Neutrophil (primary cell): ENCODE data around the gene GRIK3.

Experiments used
- H3K27ac ChIP-seq: fragments of 200-600 bp; sonication (generic); 2 replicates; pipeline ENCODE4 v1.5.1; 2016; ENCODE audit warnings: mild to moderate bottlenecking, moderate library complexity
- H3K27me3 ChIP-seq: fragments of 200-600 bp; sonication (generic); 2 replicates; pipeline ENCODE4 v1.6.0; 2016; ENCODE audit warnings: mild to moderate bottlenecking
- H3K36me3 ChIP-seq: fragments of 200-600 bp; sonication (generic); 2 replicates; pipeline ENCODE4 v1.5.1; 2017
- H3K4me1 ChIP-seq, 2 experiments: fragments of 200-600 bp in 1 of 2; sonication (generic) in 1 of 2; 1 replicate in 1 of 2; 2 replicates in 1 of 2; pipeline versions ENCODE4 v1.5.1 to v1.6.1; 2013 to 2016; ENCODE audit warnings: low read depth in 1 of 2, low read length in 1 of 2, mild to moderate bottlenecking in 1 of 2, moderate library complexity in 1 of 2; ENCODE audit not compliant: control insufficient read depth in 1 of 2, insufficient read depth in 1 of 2
- H3K4me3 ChIP-seq, 2 experiments: fragments of 200-600 bp in 1 of 2; sonication (generic) in 1 of 2; 1 replicate in 1 of 2; 2 replicates in 1 of 2; pipeline ENCODE4 v1.5.1; 2013 to 2016; ENCODE audit warnings: low read depth in 1 of 2, low read length in 1 of 2, mild to moderate bottlenecking in 1 of 2, moderate library complexity in 1 of 2
- H3K9me3 ChIP-seq: fragments of 200-600 bp; sonication (generic); 2 replicates; pipeline ENCODE4 v1.5.1; 2016
- TF ChIP-seq, protein P1 (sequence below): fragments of 200-600 bp; sonication (generic); IDR thresholded peaks from 2 replicates; pipeline ENCODE4 v1.5.1; 2016; ENCODE audit warnings: antibody characterized with exemption

The GRIK3 gene

DNA sequence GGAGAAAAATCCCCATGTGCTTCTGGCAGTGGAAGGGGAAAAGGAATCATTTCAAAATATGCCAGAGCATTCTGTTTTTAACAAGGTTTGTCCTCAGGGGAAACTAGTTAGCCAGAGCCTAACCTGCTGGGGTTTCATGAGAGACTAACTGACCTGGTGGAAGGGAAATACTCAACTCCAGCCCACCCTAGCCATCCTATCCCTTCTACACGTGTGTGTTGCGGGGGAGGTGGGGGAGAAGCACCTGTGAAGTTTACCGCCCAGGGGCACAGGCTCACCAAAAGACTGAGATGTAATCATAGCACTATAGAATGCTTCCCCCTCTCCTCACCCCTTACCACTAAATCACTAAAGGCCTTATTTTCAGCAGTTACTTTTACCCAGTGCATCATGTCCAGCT, 139.5 kb downstream of the GRIK3 start:
- Histone ChIP-seq H3K4me3 (no peak overlapping the region), H3K4me1 (no peaks in the 10 kb centered on the region), H3K27ac (no peak overlapping the region), H3K9me3 (no peaks in the 10 kb centered on the region), H3K36me3 (no peaks in the 10 kb centered on the region), H3K27me3 (peaks cover 15% of the 10 kb centered on the region)
- TF ChIP-seq, protein P1, sequence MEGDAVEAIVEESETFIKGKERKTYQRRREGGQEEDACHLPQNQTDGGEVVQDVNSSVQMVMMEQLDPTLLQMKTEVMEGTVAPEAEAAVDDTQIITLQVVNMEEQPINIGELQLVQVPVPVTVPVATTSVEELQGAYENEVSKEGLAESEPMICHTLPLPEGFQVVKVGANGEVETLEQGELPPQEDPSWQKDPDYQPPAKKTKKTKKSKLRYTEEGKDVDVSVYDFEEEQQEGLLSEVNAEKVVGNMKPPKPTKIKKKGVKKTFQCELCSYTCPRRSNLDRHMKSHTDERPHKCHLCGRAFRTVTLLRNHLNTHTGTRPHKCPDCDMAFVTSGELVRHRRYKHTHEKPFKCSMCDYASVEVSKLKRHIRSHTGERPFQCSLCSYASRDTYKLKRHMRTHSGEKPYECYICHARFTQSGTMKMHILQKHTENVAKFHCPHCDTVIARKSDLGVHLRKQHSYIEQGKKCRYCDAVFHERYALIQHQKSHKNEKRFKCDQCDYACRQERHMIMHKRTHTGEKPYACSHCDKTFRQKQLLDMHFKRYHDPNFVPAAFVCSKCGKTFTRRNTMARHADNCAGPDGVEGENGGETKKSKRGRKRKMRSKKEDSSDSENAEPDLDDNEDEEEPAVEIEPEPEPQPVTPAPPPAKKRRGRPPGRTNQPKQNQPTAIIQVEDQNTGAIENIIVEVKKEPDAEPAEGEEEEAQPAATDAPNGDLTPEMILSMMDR = no peak

DNA sequence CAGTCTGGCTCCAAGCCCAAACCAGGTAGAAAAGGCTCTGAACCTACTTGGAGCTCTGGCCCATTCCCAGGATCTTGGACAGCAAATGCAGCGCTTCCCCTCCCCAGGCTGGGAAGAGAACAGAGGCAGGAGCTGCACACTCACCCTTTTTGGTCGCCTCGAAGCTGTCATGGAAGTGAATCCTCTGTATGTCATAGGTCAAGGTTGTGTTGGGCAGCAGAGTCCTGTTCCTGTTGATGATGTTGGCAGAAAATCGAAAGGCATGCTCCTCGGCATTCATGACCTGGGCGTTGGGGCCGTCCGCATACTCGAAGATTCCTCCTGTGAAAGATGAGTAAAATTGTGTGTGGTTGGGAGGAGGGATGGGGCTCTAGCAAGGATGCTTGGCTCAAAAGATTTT, 143.5 kb downstream of the GRIK3 start:
- Histone ChIP-seq H3K4me1 (no peaks in the 10 kb centered on the region), H3K27me3 (peaks cover 16% of the 10 kb centered on the region), H3K9me3 (no peaks in the 10 kb centered on the region), H3K27ac (no peak overlapping the region), H3K36me3 (no peaks in the 10 kb centered on the region), H3K4me3 (no peak overlapping the region)
- TF ChIP-seq, protein P1 = no peak

DNA sequence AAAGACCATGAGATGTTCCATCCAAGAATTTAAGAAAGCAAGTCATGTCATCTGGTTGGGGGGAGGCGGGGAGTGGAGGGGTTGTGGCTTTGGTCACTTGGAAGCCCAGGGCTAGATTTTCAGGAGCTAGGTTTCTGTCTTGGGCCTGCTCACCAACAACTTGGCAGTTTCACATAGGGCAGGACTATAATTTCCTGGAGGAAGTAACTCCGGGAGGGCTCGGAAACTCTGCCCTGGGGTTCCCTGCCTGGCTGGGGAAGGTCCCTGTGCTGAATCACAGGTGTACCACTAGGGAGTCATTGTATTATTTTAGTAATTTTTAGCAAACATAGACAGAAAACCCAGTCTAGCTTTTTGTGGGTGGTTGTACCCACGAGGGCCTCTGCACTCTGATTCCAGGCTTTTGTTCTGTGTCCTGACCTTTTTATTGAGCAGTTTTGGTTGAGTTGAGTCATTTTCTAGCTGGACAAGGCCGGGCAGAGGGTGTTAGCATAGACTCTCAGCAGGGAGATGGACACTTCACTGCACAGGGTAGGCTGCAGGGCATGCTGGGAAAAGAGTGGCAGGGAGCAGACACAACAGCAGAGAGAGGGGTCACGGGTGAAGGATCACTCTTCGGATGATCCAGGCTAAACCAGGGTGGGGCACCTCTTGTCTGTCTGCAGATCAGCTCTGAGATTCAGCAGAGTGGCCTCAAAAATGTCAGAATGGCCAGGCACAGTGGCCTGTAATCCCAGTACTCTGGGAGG, 144.7 kb downstream of the GRIK3 start:
- Histone ChIP-seq H3K27ac (no peak overlapping the region), H3K36me3 (no peaks in the 10 kb centered on the region), H3K27me3 (peaks cover 16% of the 10 kb centered on the region), H3K4me1 (no peaks in the 10 kb centered on the region), H3K9me3 (no peaks in the 10 kb centered on the region), H3K4me3 (no peak overlapping the region)
- TF ChIP-seq, protein P1 = no peak

DNA sequence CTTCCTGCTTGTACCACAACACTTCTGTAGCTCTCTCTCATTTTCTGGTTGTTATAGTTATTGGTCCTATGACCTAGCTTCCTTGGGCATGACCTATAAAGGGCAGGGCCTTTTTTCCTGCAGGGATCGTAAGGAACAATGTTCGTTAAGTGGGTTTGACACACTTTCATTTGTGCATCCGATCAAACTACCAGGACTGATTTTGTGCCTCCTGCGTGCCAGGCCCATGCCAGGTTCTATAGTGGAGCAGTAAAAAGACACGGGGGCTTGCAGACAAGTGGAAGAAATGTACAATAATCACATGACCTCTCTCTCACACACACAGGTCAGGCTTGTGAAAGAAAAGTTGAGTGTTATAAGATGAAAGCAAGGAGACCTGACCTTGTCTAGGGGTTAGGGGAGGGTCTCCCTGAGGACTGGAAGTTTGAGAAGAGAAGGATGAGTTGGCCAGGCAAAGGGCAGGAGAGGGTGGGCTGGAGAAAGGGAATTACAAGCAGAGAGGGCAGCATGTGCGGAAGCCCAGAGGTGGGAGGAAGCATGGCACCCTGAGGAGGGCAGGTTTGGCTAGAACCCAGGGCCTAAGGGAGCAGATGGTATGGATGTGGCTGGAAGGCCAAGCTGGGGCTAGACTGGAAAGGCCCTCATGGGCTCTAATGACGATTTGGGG, 145.4 kb downstream of the GRIK3 start:
- no peaks in the 10 kb centered on the region for H3K36me3 ChIP-seq
- TF ChIP-seq, protein P1 = no peak
- no peaks in the 10 kb centered on the region for H3K9me3 ChIP-seq
- H3K4me3 ChIP-seq = no peak overlapping the region
- H3K4me1 ChIP-seq = no peaks in the 10 kb centered on the region
- H3K27ac ChIP-seq = no peak overlapping the region
- H3K27me3 ChIP-seq = peaks cover 16% of the 10 kb centered on the region

DNA sequence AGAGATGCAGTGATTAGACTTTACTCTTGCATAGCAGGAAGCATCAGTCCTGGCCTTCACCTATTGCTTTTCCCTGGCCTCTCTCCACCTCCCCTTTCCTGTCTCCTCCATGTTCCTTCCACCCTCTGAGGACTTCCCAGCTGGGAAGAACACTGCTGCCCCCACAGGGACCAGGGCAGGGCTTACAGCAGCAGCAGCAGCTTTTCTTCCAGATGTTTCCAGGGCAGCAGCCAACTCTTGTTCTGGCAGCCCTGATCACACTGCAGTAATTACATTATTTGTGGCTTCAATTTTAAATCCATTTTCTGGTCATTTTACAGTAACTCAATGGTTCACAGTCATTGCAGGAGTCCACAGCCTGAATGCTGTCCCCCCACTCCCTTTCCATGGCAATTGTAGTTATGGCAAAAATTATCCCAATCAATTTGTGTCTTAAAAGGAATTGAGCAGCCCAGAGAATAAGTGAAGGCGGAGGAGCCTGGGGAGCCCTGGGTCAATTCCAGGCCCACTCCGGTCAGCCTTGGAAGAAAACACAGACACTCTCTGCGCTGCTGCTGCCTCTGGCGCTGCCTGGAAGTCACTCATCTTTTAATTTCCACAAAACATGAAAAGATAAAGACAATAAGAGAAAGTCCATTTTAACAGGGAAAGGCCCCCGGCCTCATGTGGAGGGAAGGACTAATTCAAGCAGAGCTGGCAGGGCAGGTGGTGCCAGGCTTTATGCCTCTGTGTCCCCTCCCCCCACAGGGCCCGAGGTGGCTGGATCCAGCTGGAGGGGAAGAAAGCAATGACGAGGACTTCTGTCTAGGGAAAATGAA, 148.6 kb downstream of the GRIK3 start:
- H3K27ac ChIP-seq = no peak overlapping the region
- peaks cover 8% of the 10 kb centered on the region for H3K27me3 ChIP-seq
- H3K4me1 ChIP-seq = no peaks in the 10 kb centered on the region
- H3K9me3 ChIP-seq = no peaks in the 10 kb centered on the region
- no peaks in the 10 kb centered on the region for H3K36me3 ChIP-seq
- H3K4me3 ChIP-seq = no peak overlapping the region
- TF ChIP-seq, protein P1 = no peak
